NCI-H2227 (cell line): Measurements from ENCODE around the gene TMCC1.
"Not testable (repeated sequence)": the region's sequence is repeated elsewhere in the genome, so short reads cannot be mapped to it uniquely, and the experiment has no call there.

Experiments used
- DNase-seq: peaks from one replicate; lab custom pipeline; 2025; ENCODE audit not compliant: unreplicated experiment; lab: John Stamatoyannopoulos, UW

TMCC1 gene

GRCh38 chr3:129837065-129837642 is 56.4 kb downstream of the TMCC1 start:
- DNase-seq, result peak; percentile 31

- DNase-seq, result peak; percentile 37
Measured at GRCh38 chr3:129836381-129837064, 57.0 kb downstream of the TMCC1 start.

DNA sequence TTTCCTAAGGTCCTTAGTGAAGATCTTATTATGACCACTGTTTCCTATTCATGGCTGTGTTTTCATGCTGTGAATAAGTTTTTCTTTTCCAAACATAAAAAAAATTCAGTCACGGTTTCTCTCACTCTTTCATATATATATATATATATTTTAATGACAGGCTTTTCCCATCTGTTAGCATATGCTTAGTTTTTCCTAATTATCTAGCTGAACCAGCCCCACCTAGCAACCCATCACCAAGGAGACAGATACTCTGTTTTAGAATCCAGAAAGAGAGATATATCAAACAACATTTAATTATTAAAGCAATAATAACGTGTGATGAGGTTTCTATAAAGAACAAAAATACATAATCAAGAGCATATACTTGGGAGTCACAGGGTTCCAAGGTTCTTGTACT is 58.3 kb downstream of the TMCC1 start:
- no peak for DNase-seq

DNA sequence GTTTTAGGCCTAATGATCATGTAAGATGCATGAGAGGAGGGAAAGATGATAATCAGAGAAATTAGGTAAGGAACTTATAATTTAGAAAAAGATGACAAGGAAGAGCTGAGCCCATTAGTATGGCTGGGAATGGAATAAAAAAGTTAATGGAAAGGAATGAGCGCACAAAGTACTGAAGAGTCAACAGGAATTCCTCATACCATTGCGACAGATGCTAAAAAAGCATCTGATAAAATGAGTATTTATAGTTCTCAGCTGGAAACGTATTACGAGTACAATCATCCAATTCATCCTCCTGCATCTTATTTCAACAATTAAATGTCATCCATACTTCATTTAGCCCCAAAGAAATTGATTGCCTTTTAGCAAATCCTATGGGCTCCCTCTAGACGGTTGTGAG is 58.9 kb downstream of the TMCC1 start:
- DNase-seq, result no peak

- not testable (repeated sequence) for DNase-seq
Measured at GRCh38 chr3:129831942-129832341, 61.6 kb downstream of the TMCC1 start.

GRCh38 chr3:129831503-129831902 is 62.0 kb downstream of the TMCC1 start:
- DNase-seq, result no peak

- DNase-seq, result peak; percentile 14
Measured at GRCh38 chr3:129829640-129830039, 63.9 kb downstream of the TMCC1 start.

GRCh38 chr3:129827765-129828164 is 65.7 kb downstream of the TMCC1 start:
- DNase-seq, result no peak

DNA sequence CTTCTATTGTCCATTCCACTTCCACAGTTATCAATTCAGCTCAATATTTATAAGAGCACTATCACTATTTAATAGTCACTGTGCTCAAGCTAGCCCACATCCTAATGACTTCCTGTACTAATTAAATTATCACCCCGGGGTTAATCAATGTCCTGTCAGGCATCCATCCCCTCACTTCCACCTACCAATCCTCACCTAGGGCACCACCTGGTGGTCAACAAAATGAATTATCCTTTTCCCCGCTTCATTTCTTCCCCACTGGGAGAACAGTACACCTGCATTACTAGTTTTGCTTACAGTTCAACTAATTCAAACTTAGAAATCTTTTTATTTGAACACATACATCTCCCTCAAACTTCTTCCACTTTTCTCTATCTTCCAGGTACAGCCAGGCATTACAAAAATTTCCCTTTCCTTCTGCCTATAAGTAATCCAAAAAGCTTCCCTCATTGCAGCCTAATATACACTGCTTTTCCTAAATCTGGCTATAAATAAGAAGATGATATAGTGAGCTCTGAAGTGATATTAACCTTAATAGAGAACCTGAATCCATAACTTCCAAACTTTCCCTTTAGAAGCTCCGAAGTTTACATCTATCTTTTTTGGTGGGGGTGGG is 68.5 kb downstream of the TMCC1 start:
- peak; percentile 45 for DNase-seq

DNA sequence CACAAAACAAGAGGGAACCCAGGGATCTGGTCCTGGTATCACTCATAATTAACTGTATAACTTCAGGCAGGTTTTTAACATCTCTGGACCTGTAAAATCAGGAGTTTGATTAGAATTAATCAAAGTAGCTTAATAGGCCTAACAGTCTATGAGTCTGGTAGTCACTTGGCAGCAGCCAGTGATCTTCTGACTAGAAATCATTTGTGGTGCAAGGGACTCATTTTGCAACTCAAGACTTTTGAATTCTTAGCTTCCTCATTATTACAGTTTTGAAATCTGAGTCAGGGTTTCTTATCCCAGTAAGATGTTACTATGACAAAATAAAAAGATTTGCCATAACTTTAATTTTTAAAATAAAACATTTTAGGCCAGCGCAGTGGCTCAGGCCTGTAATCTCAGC is 70.8 kb downstream of the TMCC1 start:
- no peak for DNase-seq

DNA sequence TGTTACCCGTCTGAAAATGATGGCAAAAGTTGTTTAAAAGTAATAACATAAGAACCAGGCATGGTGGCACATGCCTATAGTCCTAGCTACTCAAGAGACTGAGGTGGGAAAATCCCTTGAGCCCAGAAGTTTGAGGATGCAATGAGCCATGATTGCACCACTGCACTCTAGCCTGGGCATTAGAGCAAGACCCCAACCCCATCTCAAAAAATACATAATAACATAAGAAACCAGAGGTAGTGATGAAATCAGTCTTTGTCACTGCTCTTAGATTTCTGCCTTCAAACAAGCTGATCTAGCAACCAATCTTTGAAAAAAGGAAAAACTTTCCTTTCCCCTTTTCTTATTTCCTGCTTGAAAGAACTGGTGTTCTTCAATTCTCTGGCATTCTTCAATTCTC is 71.3 kb downstream of the TMCC1 start:
- DNase-seq, result no peak

- no peak for DNase-seq
Measured at GRCh38 chr3:129820587-129820986, 72.9 kb downstream of the TMCC1 start.

DNA sequence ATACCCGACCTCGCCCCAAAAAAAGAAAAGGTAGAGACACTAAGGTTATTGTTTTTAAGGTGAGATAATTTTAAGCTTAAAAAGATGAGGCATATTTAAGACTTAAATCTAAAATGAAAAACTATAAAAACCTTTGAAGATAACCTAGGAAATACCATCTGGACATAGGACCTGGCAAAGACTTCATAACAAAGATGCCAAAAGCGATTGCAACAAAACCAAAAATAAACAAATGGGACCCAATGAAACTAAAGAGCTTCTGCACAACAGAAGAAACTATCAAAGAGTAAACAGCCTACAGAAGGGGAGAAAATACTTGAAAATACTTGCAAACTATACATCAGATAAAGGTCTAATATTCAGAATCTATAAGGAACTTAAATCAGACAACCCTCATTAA is 80.9 kb downstream of the TMCC1 start:
- no peak for DNase-seq

DNA sequence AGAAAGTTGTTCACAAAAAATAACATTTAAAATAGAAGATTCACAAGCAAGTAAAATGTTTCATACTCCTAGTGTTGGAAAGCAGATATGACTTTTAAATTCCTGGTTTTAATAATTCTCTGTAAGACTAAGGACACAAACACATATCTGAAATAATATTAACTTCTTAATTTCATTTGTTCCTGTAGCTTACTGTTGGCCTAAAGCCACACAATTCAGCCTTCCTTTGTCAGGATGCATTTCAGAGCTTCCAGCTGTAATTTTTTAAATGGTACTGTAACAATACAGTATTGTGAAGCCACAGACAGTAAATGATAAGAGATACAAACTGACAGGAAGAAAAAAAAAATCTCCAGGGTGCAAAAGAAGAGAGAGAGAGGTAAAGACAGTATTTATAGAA is 84.2 kb downstream of the TMCC1 start:
- DNase-seq, result no peak

- DNase-seq, result no peak
Measured at GRCh38 chr3:129796146-129796545, 97.4 kb downstream of the TMCC1 start.

- no peak for DNase-seq
Measured at GRCh38 chr3:129795186-129796010, 98.1 kb downstream of the TMCC1 start.

- peak; percentile 56 for DNase-seq
Measured at GRCh38 chr3:129794311-129795185, 99.0 kb downstream of the TMCC1 start.

DNA sequence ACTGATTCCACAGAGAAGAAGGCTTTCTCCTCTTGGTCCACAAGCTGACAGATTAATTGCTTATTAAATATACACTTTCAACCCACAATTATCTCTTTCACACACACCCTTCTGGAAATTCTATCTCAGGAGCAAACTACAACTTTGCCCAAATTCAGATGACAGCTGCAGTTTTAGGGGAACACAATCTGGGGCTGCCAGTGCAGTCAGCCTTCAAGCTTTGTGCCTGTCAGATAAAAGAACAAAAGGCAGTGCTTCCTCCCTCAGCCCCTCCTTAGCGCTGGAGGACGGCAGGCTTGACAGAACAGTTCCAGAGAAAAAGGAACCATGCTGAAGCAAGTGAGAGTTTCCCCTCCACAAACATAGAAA is 99.6 kb downstream of the TMCC1 start:
- DNase-seq, result no peak

DNA sequence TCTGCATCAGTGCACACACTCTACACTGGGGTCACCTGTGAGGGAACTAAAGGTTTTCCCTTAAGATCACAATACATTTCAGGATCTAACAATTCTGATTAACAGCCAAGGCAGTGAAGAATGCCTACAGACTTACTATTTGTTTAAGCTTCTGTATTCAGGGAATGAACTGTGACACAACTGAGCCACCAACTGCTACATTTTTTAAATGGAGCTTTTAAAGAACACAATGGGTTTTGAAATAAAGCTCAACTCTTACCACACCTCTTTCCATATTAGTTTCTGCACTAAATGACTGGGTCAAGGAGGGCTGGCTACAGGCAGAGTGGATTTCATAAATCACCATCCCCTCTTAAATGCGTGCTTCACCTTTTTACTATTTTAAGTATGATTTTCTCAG is 100.2 kb downstream of the TMCC1 start:
- DNase-seq, result no peak

DNA sequence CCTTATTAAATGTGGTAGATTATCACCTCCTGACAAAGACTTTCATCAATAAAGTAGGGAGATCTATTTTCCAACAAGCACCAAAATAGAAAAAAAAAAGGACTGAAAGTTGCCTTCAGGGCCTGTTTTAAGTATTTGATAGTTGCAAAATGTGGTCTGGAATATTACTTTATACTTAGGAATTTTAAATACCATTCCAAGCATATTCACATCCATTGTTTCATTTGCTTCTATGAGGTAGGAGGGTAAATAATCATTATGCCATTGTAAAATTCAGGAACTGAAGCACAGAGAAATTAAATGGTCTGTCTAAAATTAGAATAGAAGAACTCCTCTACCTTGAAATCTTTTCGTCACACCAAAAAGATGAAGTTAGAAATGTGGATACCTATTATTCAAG is 110.0 kb downstream of the TMCC1 start:
- DNase-seq, result no peak

DNA sequence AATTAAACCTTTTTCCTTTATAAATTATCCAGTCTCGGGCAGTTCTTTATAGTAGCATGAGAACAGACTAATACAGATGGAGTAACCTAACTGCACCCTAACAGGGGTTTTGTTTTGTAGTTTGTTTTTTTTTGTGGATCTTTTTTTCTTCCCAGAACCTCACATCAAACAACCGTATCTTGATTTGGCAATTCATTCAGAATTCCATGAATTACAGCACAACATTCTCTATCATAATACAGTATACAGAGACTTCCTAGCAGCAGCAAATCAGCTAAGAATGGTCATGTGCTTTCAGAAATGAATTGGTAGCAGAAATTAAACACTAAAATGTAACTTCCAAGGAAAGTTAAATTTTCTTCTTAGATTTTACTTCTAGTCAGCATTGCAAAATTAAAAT is 114.6 kb downstream of the TMCC1 start:
- DNase-seq, result no peak
